NCI-H510A (cell line): Measurements from ENCODE around the gene SUV39H2.
"Not testable (repeated sequence)": the region's sequence is repeated elsewhere in the genome, so short reads cannot be mapped to it uniquely, and the experiment has no call there.

Experiments
- DNase-seq: peaks from one replicate; lab custom pipeline; 2025; lab: John Stamatoyannopoulos, UW

Gene SUV39H2

GRCh38 chr10:14938971-14939370, 60.3 kb downstream of the SUV39H2 start:
- not testable (repeated sequence) for DNase-seq

GRCh38 chr10:14942147-14942949, 63.7 kb downstream of the SUV39H2 start:
- not testable (repeated sequence) for DNase-seq

- not testable (repeated sequence) for DNase-seq
These were observed 64.3 kb downstream of the SUV39H2 start for GRCh38 chr10:14942950-14943338.

- no peak for DNase-seq
These were observed 66.4 kb downstream of the SUV39H2 start for GRCh38 chr10:14945108-14945507.

GRCh38 chr10:14947268-14947667, 68.6 kb downstream of the SUV39H2 start:
- DNase-seq, result no peak

GRCh38 chr10:14949291-14949690, 70.6 kb downstream of the SUV39H2 start:
- DNase-seq, result no peak

GRCh38 chr10:14952851-14953423, 74.3 kb downstream of the SUV39H2 start:
- DNase-seq, result no peak

- DNase-seq, result peak; percentile 16
These were observed 74.8 kb downstream of the SUV39H2 start for GRCh38 chr10:14953424-14954000.
